ENCODE results near the gene KRTAP17-1. TPM values are rescaled to one million over a fixed set of nuclear protein-coding genes. Genes with fewer than 3 reads are reported as not detected.

KRTAP17-1 gene
- total RNA-seq, 1 experiment from 2014 or later, result 1.6 TPM

DNA sequence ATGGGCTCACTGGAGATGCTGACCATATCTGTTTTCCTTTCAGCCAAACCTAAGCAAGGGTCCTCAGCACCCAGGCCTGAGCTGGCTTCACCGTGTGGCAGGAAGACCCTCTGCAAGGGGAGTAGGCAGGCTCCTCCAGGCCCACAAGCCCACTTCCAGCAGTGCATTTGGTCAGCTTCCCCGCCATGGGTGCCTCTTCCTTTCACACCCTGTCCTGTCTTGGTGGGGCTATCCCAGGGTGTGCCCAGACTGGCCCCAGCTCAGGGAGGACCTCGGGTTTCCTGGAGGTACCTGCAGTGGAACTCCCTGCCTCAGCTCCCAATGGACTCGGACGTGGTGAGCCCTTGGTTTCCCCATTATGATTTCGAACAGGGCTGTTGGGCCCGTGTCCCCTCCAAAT lies 12.7 kb upstream of the KRTAP17-1 start:
- no peak overlapping the region for H3K9ac ChIP-seq (ENCODE audit: low read length)
- H3K4me3 ChIP-seq (ENCODE audit: low read length), result no peak overlapping the region
- no peaks in the 10 kb centered on the region for H3K9me2 ChIP-seq (replicated peaks; ENCODE audit: insufficient read depth, low read length)
- no peaks in the 10 kb centered on the region for H3K79me2 ChIP-seq (ENCODE audit: low read length)
- H3K27me3 ChIP-seq (ENCODE audit: low read length), result no peaks in the 10 kb centered on the region
- no peak overlapping the region for H2AFZ ChIP-seq (ENCODE audit: low read length)
- no peak overlapping the region for H3K4me2 ChIP-seq (ENCODE audit: low read depth, low read length, poor library complexity, severe bottlenecking)
- no peaks in the 10 kb centered on the region for H4K20me1 ChIP-seq (ENCODE audit: insufficient read depth, low read depth, low read length)
- no peaks in the 10 kb centered on the region for H3K36me3 ChIP-seq (ENCODE audit: insufficient read depth, low read length)
- no peaks in the 10 kb centered on the region for H3K9me3 ChIP-seq (ENCODE audit: low read length)
- no peak for DNase-seq
- no peak overlapping the region for H3K27ac ChIP-seq (ENCODE audit: low read length)
- no peaks in the 10 kb centered on the region for H3K4me1 ChIP-seq (ENCODE audit: low read length)

DNA sequence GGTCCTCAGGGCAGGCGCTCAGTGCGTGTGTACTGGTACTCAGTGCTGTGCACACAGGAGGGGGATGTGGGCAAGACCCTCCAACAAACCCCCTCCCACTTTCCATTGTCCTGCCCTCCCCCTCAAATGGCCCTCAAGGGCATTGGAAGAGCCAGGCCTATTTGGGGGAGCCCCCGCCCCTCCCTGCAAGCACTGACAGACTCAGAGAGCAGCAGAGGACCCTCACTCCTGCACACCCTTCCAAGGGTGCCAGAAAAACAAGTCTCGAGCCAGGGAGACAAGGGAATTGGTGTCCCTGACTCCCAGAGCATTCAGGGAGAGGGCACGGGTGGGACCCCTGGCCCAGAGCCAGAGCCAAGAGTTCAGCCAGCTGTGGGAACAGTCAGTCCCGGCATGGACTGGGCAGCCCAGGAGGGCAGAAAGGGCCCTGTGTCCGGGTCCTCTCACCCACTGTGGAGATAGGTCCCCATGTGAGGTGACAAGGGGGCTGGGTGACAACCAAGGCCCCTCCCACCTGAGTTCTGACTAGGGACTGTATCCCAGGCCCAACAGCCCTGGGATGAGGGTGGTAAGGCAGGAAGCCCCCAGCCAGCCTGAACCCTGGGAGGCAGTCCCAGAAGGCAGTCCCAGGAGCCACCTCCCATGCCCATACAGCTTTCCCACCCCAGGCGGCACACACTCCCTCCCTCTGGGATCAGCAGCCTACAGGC lies 12.1 kb upstream of the KRTAP17-1 start:
- Histone ChIP-seq H3K79me2 (ENCODE audit: low read length) (no peaks in the 10 kb centered on the region), H3K9ac (ENCODE audit: low read length) (no peak overlapping the region), H4K20me1 (ENCODE audit: insufficient read depth, low read depth, low read length) (no peaks in the 10 kb centered on the region), H2AFZ (ENCODE audit: low read length) (no peak overlapping the region), H3K9me3 (ENCODE audit: low read length) (no peaks in the 10 kb centered on the region), H3K36me3 (ENCODE audit: insufficient read depth, low read length) (no peaks in the 10 kb centered on the region), H3K4me1 (ENCODE audit: low read length) (no peaks in the 10 kb centered on the region), H3K4me2 (ENCODE audit: low read depth, low read length, poor library complexity, severe bottlenecking) (no peak overlapping the region), H3K4me3 (ENCODE audit: low read length) (no peak overlapping the region), H3K27ac (ENCODE audit: low read length) (no peak overlapping the region), H3K27me3 (ENCODE audit: low read length) (no peaks in the 10 kb centered on the region), H3K9me2 (replicated peaks; ENCODE audit: insufficient read depth, low read length) (no peaks in the 10 kb centered on the region)
- DNase-seq, result no peak

DNA sequence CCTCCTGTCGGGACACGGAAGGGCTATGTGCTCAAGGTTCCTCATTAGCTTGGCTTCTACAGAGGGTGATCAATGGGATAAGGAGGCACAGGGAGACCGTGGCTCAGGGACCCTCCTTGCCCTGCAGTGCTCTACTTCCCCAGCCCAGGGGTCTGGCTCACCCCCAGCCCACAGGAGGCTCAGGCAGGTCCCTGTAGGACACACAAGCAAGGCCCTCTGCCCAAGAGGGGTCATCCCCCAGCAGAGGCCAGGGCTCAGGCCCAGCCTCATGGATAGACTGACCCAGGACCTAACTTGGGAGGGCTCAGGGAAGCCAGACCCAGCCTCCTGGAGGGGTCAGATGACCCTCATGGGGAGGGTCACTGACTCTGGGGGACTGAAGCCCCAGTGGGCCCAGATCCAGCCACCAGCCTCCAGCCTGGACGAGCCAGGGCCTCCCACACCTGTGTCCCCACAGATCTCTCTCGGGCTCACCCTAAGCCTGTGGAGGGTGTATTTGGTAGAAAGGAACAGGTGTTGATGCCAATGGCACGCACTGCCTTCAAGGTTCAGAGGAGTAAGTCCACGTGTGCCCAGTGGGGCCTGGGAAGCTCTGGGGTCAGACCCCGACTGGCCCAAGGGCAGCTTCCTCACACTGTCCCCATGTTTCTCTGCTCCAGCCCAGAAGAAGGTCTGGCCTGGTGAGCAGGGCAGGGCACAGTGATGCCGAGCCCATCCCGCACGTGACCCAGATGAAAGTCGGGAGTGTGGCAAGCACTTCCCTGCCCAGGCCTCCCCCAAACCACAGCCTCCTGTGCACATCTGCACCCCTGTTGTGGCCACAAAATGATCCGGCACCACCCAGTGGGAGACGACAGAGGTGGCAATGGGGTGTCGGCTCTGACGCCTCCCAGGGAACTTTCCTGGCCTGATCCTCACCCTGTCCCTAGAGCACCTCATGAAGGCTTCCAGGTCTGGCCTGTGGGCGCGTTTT lies 10.9 kb upstream of the KRTAP17-1 start:
- H3K36me3 ChIP-seq (ENCODE audit: insufficient read depth, low read length), result no peaks in the 10 kb centered on the region
- H3K9me3 ChIP-seq (ENCODE audit: low read length), result no peaks in the 10 kb centered on the region
- no peak overlapping the region for H3K27ac ChIP-seq (ENCODE audit: low read length)
- no peak overlapping the region for H3K4me2 ChIP-seq (ENCODE audit: low read depth, low read length, poor library complexity, severe bottlenecking)
- H3K79me2 ChIP-seq (ENCODE audit: low read length), result no peaks in the 10 kb centered on the region
- H3K27me3 ChIP-seq (ENCODE audit: low read length), result no peaks in the 10 kb centered on the region
- H2AFZ ChIP-seq (ENCODE audit: low read length), result no peak overlapping the region
- no peaks in the 10 kb centered on the region for H3K9me2 ChIP-seq (replicated peaks; ENCODE audit: insufficient read depth, low read length)
- no peaks in the 10 kb centered on the region for H3K4me1 ChIP-seq (ENCODE audit: low read length)
- DNase-seq, result peak; percentile 6
- H4K20me1 ChIP-seq (ENCODE audit: insufficient read depth, low read depth, low read length), result no peaks in the 10 kb centered on the region
- no peak overlapping the region for H3K4me3 ChIP-seq (ENCODE audit: low read length)
- H3K9ac ChIP-seq (ENCODE audit: low read length), result no peak overlapping the region

DNA sequence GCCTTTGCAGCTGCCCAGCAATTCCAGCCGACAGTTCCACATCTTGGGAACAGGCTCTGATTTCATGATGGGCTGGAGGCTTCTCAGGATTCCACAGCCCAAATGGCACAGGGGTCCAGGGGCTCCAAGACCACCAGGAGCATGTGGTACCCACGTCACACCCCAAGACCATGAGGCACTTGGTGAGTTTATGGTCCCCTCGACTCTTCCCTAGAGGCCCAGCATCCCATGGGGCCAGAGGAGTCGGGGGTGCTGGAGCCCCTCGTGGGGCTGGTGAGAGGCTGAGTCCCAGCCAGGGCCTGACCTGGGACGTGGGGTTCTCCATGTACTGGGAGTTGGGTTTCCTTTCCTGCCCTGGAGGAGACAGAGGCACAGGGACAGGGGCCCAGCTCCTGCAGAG lies 10.1 kb upstream of the KRTAP17-1 start:
- no peaks in the 10 kb centered on the region for H3K9me3 ChIP-seq (ENCODE audit: low read length)
- no peak overlapping the region for H2AFZ ChIP-seq (ENCODE audit: low read length)
- no peaks in the 10 kb centered on the region for H4K20me1 ChIP-seq (ENCODE audit: insufficient read depth, low read depth, low read length)
- H3K9me2 ChIP-seq (replicated peaks; ENCODE audit: insufficient read depth, low read length), result no peaks in the 10 kb centered on the region
- no peak overlapping the region for H3K4me2 ChIP-seq (ENCODE audit: low read depth, low read length, poor library complexity, severe bottlenecking)
- no peaks in the 10 kb centered on the region for H3K36me3 ChIP-seq (ENCODE audit: insufficient read depth, low read length)
- H3K27ac ChIP-seq (ENCODE audit: low read length), result no peak overlapping the region
- H3K79me2 ChIP-seq (ENCODE audit: low read length), result no peaks in the 10 kb centered on the region
- no peak overlapping the region for H3K9ac ChIP-seq (ENCODE audit: low read length)
- no peaks in the 10 kb centered on the region for H3K27me3 ChIP-seq (ENCODE audit: low read length)
- no peaks in the 10 kb centered on the region for H3K4me1 ChIP-seq (ENCODE audit: low read length)
- no peak overlapping the region for H3K4me3 ChIP-seq (ENCODE audit: low read length)
- DNase-seq, result no peak

DNA sequence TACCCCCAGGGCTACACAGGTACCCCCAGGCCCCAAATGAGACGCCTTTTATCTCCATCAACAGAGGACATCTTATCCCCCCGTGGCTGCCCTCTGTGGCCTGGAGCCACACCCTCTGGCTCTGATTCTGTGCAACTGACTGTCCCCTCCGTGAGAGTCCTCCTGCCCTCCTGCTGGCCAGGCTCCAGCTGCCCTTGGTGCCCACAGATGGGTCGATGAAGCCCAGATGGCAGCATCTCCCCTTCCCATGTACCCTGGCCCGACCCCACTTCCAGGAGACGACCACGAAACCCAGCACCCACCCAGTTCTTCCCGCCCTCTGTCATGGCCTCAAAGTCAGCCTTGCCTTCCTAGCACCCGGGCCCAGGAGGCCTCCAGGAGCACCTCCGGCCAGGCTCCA lies 9.6 kb upstream of the KRTAP17-1 start:
- Histone ChIP-seq H3K27ac (ENCODE audit: low read length) (no peak overlapping the region), H3K27me3 (ENCODE audit: low read length) (no peaks in the 10 kb centered on the region), H4K20me1 (ENCODE audit: insufficient read depth, low read depth, low read length) (no peaks in the 10 kb centered on the region), H3K4me1 (ENCODE audit: low read length) (no peaks in the 10 kb centered on the region), H3K9ac (ENCODE audit: low read length) (no peak overlapping the region), H3K79me2 (ENCODE audit: low read length) (no peaks in the 10 kb centered on the region), H3K9me2 (replicated peaks; ENCODE audit: insufficient read depth, low read length) (no peaks in the 10 kb centered on the region), H3K36me3 (ENCODE audit: insufficient read depth, low read length) (no peaks in the 10 kb centered on the region), H2AFZ (ENCODE audit: low read length) (no peak overlapping the region), H3K4me2 (ENCODE audit: low read depth, low read length, poor library complexity, severe bottlenecking) (no peak overlapping the region), H3K9me3 (ENCODE audit: low read length) (no peaks in the 10 kb centered on the region), H3K4me3 (ENCODE audit: low read length) (no peak overlapping the region)
- peak; percentile 24 for DNase-seq

DNA sequence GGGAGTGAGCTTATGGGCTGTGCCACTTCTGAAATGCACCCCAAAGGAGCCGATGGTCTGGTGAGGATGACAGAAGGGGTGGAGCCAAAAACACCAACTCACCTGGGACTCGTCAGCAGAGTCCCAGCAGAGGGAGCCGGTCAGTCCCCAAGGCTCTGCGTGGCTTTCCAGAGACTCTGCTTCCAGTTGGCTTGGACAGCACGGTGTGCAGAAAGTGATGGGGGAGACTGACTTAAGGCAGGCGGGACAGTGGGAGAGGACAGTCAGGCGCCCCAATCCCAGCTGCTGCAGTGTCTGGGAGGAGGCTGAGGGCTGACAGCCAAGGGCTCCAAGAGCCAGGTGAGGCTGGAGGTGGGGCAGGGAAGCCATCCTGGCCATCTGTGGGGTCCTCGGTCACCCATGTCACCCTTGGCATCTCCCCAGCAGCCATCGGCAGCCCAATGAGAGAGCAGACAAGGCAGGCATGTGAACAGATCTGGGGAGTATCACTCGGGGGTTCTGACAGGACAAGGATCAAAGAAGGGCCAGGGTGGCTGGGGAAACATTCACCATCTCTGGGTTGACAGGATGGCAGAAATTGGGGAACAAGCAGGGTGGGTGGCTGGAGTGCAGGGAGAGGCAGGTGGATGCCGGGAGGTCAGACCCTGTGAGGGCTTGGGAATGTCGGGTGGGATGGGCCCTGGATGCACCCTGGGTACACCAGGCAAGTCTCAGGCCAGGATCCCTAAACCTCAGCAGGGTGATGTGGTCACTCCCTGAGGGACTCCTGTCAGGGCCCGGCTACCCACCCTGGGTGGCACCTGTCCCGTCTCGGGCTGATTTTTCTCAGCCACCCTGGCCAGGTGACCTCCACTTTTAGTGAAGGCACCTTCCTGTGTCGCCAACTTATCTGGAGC lies 8.9 kb upstream of the KRTAP17-1 start:
- Histone ChIP-seq H3K4me2 (ENCODE audit: low read depth, low read length, poor library complexity, severe bottlenecking) (no peak overlapping the region), H3K27me3 (ENCODE audit: low read length) (no peaks in the 10 kb centered on the region), H3K27ac (ENCODE audit: low read length) (no peak overlapping the region), H3K9ac (ENCODE audit: low read length) (no peak overlapping the region), H2AFZ (ENCODE audit: low read length) (no peak overlapping the region), H3K79me2 (ENCODE audit: low read length) (no peaks in the 10 kb centered on the region), H3K36me3 (ENCODE audit: insufficient read depth, low read length) (no peaks in the 10 kb centered on the region), H3K9me3 (ENCODE audit: low read length) (no peaks in the 10 kb centered on the region), H3K9me2 (replicated peaks; ENCODE audit: insufficient read depth, low read length) (no peaks in the 10 kb centered on the region), H4K20me1 (ENCODE audit: insufficient read depth, low read depth, low read length) (no peaks in the 10 kb centered on the region), H3K4me1 (ENCODE audit: low read length) (no peaks in the 10 kb centered on the region), H3K4me3 (ENCODE audit: low read length) (no peak overlapping the region)
- peak; percentile 35 for DNase-seq

DNA sequence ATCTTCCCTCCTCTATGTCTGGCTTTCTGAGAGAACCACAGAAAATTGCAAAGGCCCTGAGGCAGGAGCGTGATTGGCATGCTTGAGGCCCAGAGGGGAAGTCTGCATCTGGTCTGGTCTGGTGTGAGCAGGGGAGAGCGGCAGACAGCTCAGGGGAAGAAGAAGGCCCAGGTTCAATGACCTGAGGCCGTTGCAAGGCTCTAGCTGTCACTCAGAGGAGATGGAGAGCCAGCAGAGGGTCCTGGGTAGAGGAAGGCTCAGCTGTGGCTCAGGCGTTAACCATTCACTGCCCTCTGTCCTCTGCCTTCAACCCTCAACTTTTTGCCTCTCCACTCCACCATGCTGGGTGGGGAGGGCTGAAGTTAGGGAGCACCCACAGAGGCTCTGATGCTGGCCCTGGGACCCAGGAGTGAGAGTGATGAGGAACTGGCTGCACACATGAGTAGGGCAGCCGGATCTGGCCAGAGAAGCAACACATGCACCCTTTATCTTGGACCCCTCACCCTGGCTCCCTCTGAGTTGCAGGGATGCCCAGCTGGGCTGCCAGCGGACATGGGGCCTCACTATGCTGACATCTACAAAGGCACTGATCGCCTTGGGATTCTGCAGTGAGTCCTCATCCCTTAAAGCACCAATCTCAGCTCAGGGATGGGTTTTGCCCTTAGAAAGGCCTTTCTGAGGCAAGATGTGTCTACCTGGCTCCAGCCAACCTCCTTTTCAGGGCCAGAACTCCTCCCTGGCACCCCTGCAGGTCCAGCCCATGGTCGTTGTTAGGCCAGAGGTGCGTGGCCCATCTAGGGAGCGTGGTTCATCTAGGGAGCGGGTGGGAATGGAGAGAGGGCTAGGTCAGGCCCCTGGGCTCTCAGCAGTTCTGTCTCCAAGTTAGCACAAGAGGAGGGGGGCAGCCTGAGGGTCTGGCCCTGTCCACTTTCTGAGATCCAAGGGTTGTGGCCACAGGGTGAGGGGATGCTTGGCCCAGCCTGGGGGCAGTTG lies 7.7 kb upstream of the KRTAP17-1 start:
- Histone ChIP-seq H3K9ac (ENCODE audit: low read length) (no peak overlapping the region), H3K27me3 (ENCODE audit: low read length) (no peaks in the 10 kb centered on the region), H3K4me1 (ENCODE audit: low read length) (no peaks in the 10 kb centered on the region), H3K27ac (ENCODE audit: low read length) (no peak overlapping the region), H4K20me1 (ENCODE audit: insufficient read depth, low read depth, low read length) (no peaks in the 10 kb centered on the region), H3K4me3 (ENCODE audit: low read length) (no peak overlapping the region), H3K4me2 (ENCODE audit: low read depth, low read length, poor library complexity, severe bottlenecking) (no peak overlapping the region), H3K9me2 (replicated peaks; ENCODE audit: insufficient read depth, low read length) (no peaks in the 10 kb centered on the region), H3K36me3 (ENCODE audit: insufficient read depth, low read length) (no peaks in the 10 kb centered on the region), H3K9me3 (ENCODE audit: low read length) (no peaks in the 10 kb centered on the region), H3K79me2 (ENCODE audit: low read length) (no peaks in the 10 kb centered on the region), H2AFZ (ENCODE audit: low read length) (no peak overlapping the region)
- DNase-seq, result peak; percentile 24

All from Karpas-422 (cell line).